ENCODE results near the gene C11orf91. TPM values are rescaled to one million over a fixed set of nuclear protein-coding genes. Genes with fewer than 3 reads are reported as not detected.
A peak's percentile ranks its signal among the peaks of the same experiment; 100 is the strongest.

Gene C11orf91
- total and polyA plus RNA-seq, 2 of the 4 experiments (the other 2 are of a cell fraction): 0.10 TPM; not detected in 1

DNA sequence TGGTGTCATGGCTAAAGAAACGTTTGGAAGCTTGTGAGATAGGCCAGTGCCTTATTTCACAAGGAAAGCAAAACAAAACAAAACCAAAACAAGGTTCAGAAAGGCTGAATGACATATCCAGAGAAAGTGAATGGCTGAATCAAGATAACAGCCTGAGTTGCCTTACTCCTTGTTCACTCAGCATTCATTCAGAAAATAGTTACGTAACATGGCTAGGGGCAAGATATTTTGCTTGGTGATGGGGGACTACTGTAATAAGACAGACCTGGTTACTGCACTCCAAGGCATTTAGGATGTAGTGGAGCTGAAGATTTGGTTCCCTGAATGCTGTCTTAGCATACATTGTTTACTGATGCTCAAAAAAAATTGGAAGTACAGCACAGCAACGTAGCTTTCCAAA is 47.7 kb downstream of the C11orf91 start:
- Histone ChIP-seq H3K9me1 (ENCODE audit: insufficient read depth, low read length) (peaks cover 2% of the 10 kb centered on the region; the same call in 1 of the 2 replicates), H4K5ac (ENCODE audit: low read depth, low read length) (no peak overlapping the region), H3K4ac (ENCODE audit: low read depth, low read length) (no peak overlapping the region), H2BK20ac (ENCODE audit: low read depth, low read length) (no peak overlapping the region), H3K9me3 (ENCODE audit: control insufficient read depth, insufficient read depth, low read length) (no peaks in the 10 kb centered on the region), H3K9ac (ENCODE audit: low read depth, low read length) (no peak overlapping the region), H3K36me3 (ENCODE audit: control insufficient read depth, insufficient read depth, low read length) (no peaks in the 10 kb centered on the region), H3K4me1 (ENCODE audit: control insufficient read depth, insufficient read depth, low read length) (peaks cover 3% of the 10 kb centered on the region), H2BK5ac (ENCODE audit: low read depth, low read length, poor library complexity, severe bottlenecking) (no peak overlapping the region), H3K18ac (ENCODE audit: low read depth, low read length) (no peak overlapping the region), H3K79me1 (ENCODE audit: low read depth in 1 of 2, low read length in 2 of 2) (no peaks in the 10 kb centered on the region), H2AK9ac (replicated peaks; ENCODE audit: low read depth, low read length, poor library complexity) (no peak overlapping the region), H2AFZ (replicated peaks; ENCODE audit: low read length, poor library complexity) (no peak overlapping the region), H3K4me2 (ENCODE audit: low read depth, low read length) (no peak overlapping the region), H4K20me1 (ENCODE audit: insufficient read depth, low read length) (no peaks in the 10 kb centered on the region), H3K56ac (ENCODE audit: extremely low read depth, insufficient read depth, low read length) (no peak overlapping the region), H3K27ac (ENCODE audit: insufficient read depth, low read length) (no peak overlapping the region), H2BK15ac (ENCODE audit: low read depth, low read length) (no peak overlapping the region), H3K27me3 (ENCODE audit: control insufficient read depth, insufficient read depth, low read length) (no peaks in the 10 kb centered on the region), H4K91ac (ENCODE audit: insufficient read depth, low read depth, low read length) (no peak overlapping the region), H3K14ac (replicated peaks; ENCODE audit: low read depth, low read length) (0 out of 2 replicates have a peak overlapping the region, but pooled peaks have one; percentile 8), H4K8ac (ENCODE audit: low read depth in 2 of 2, low read length in 2 of 2) (no peak overlapping the region; a peak in 1 of 4 replicates), H2BK120ac (ENCODE audit: low read depth, low read length) (no peak overlapping the region), H3K23ac (ENCODE audit: low read depth, low read length) (peak overlapping the region; percentile 7; the same call in 1 of the 2 replicates), H3K4me3 (ENCODE audit: insufficient read depth, low read depth, low read length) (no peak overlapping the region), H2AK5ac (ENCODE audit: low read depth, low read length) (no peak overlapping the region)
- TF ChIP-seq RFX5 (IDR thresholded peaks at IDR 0.05; ENCODE audit: low read depth, low read length) (no peak), CEBPB (IDR thresholded peaks at IDR 0.05; ENCODE audit: low read depth, low read length) (peak; percentile 58; the same call in 1 of the 2 replicates)
- 100% methylated on average over 1 of the region's 3 CpGs; no CpG with 5 or more reads in 1 of the 2 experiments for WGBS, 2 experiments (ENCODE audit: extremely low coverage in 2 of 2, insufficient read length in 1 of 2)
- no peak for ATAC-seq (ENCODE audit: low read depth)
- in situ Hi-C loops (cut with MboI; ENCODE audit: low sequenced_read_pairs): no loop called here
- POLR2A ChIA-PET (ENCODE audit: unreplicated experiment): no interaction called here
- CTCF ChIA-PET: no interaction called here
- intact Hi-C loops (cut with micrococcal nuclease): no loop called here
- dilution Hi-C loops (cut with HindIII; ENCODE audit: low sequenced_read_pairs, unreplicated experiment): no loop called here
- BruUV-seq (replicated peaks): no TSS peak
- no peak for DNase-seq

Data from IMR-90 (cell line).